GM10266 (cell line): ENCODE measurements around the gene DAAM2.

Experiments used
- DNase-seq: peaks from one replicate; pipeline ENCODE4 v3.0.0; 2012; ENCODE audit errors: extremely low spot score
- CTCF ChIP-seq: IDR thresholded peaks from 2 replicates; pipeline ENCODE4 v1.5.1; 2012; ENCODE audit warnings: mild to moderate bottlenecking, low read depth; ENCODE audit not compliant: control insufficient read depth, insufficient read depth; ENCODE audit errors: missing control alignments

Gene DAAM2

GRCh38 chr6:39816747-39817146, 24.6 kb downstream of the DAAM2 start:
- no peak for TF ChIP-seq CTCF
- no peak for DNase-seq

- no peak for DNase-seq
- no peak for TF ChIP-seq CTCF
Observed at GRCh38 chr6:39818695-39819094, 26.5 kb downstream of the DAAM2 start.

DNA sequence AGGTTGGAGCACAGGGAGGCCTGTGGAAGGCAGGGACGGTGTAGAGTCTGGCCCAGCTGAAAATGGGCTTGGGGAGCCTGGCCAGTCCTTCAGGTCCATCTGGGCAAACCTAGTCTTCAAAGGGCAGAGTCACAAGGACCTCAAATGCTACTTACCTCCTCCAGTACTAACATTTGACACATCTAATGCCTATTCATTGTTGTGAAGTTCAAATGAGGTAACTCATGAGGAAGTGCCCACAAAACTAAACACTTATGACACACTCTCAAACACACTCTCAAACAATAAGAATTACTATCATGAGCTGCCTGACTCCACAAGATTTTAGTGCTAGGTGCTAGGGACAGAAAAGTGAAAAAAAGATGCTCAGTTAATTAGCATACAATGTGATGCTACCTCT, 27.1 kb downstream of the DAAM2 start:
- TF ChIP-seq CTCF = no peak

DNA sequence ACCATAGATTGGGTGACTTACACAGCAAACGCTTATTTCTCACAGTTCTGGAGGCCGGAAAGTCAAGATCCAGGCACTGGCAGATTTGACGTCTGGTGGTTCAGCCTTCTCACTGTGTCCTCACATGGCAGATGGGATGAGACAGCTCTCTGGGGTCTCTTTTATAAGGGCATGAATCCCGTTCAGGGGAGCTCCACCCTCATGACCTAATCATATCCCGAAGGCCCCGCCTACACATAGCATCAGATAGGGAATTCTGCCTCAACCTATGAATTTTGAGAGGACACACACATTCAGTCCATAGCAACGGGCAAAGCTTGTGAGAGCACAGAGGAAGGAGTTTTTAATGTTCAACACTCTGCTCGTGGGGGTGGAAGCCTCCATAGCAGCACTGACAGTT, 27.5 kb downstream of the DAAM2 start:
- no peak for DNase-seq
- no peak for TF ChIP-seq CTCF

More for the DNA sequence above, 27.1 kb downstream of the DAAM2 start:
- DNase-seq = no peak

DNA sequence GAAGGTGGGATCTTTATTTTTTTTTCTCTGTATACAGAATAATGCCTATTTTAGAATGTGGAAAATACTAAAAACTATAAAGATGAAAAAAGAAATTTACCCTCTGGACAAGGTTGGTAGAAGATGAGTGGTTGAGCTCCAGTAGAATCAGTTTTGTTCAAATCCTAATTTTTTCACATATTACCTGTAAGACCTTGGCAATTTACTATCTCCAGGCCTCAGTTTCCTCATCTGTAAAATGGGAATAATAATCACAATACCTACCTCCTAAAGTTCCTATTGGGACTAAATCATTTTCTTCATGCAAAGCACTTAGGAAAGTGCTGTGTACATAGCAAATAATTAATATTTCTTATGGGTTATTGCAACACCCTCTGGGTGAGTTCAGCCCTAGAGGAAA, 28.4 kb downstream of the DAAM2 start:
- no peak for DNase-seq
- no peak for TF ChIP-seq CTCF

DNA sequence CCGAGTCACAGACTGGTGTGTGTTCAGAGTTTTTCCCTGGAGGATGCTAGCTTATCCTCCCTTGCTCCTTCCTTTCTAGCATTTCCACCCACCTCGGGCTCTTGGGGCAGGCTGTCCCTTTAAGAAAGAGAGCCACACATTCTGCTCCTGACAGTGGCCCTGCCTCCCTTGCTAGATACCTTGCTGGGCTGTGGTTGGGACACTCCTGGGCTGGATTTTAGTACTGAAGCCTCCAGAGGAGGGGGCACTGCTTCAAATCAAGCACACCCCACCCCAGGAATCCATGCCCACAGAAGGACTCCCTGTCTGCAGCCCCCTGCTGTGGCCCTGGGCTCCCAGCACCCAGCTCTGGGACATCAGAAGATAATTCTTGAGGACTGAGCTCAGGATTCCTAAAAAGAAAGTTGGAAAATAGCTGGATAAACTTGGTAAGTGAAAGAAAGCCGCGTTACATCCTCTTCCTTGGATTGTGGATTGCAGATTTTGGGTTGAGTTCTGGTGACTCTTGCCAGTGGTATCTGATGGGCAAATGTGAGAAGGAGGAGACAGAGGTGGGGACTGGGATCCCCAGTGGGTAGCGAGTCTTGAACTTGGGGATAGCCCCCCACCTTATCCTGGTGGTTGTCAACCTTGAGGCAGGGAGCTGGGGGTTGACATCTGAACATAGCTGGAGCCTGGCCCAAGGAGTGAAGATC, 29.0 kb downstream of the DAAM2 start:
- DNase-seq = no peak
- no peak for TF ChIP-seq CTCF

GRCh38 chr6:39821742-39822532, 29.8 kb downstream of the DAAM2 start:
- no peak for DNase-seq
- TF ChIP-seq CTCF = no peak
